SKM-1 treated with dmso at 0.1 percent for 144 hours (cell line): ENCODE data around the gene AGFG2.

Experiments used
- DNase-seq: peaks from one replicate; lab custom pipeline; 2025; ENCODE audit not compliant: unreplicated experiment; lab: John Stamatoyannopoulos, UW

Gene AGFG2

DNA sequence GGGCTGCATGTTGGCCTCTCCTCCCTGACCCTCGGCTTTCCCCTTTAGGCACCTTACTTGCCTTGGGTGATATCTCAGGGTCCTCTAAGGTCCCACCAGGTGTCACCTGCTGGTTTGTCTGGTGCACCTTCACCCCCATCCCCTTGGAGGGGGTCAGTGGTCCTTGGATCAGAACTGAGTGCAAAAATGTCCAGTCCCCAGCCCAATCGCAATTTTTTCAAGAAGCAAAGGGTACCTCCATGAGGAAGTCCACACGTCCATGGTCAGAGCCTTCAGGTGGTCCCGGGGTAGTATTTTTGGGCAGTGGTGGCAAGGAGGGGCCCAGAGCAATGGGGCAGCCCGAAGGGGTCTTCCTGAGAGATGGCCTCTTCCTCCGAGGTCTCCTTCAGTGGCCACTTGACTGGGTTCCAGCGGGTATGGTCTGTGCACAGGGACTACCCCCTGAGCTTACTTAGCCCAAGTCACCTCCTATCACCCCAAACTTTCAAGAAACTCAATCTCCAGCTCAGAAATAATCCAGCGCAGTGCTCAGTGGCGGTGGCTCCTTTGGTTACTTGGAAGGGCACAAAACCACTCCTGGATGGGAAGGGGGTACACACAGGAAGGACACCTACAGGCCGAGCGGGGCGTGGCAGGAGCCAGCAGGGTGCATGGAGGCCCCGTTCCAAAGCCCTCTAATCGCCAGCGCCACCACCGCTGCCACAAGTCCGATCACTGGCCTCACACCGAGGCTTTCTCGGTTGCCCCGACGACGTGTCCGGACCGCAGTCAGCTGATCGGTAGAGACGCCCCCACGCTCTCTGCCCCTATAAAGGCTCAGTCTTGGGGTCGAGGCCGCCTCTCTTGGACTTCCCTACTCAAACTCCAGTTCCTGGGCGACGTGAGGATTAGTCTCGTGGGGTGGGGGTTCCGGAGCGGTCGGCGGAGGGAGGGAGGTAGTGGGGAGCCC is 30.2 kb downstream of the AGFG2 start:
- no peak for DNase-seq

GRCh38 chr7:100570954-100571828 is 32.2 kb downstream of the AGFG2 start:
- DNase-seq: no peak

- no peak for DNase-seq
Observed at GRCh38 chr7:100571829-100572116, 32.8 kb downstream of the AGFG2 start.

- no peak for DNase-seq
Observed at GRCh38 chr7:100572281-100572948, 33.4 kb downstream of the AGFG2 start.

- no peak for DNase-seq
Observed at GRCh38 chr7:100572949-100573675, 34.1 kb downstream of the AGFG2 start.

DNA sequence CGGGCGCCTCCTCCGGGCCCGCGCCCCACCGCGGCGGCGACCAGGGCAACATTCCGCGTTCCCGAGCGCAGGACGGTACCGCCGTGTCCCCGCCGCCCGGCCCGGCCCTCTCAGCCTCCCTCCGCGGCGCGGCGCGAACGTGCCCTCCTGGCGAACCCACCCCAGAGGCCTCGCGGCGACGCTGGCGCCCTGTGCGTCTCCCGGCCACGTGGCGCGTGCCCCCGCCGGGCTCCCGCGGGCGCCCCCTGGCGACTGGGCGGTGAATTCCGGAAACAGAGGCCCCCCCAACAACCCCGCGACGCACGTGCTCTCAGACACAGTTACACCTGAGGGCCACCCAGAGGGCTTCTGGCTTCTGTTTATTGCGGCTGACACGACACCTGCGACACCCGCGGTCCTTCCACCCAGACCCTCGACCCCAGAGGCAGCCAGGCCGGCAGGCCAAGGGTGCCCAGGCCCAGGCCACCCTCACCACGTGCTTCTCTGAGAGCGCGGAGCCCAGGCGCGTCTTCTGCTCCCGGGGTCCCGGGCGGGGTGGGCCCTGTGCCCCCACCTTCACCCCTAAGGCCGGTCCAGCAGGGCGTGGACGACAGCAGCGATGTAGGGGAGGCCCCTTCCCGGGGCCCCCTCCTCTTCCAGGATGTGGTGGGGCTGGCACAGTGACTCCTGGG is 34.8 kb downstream of the AGFG2 start, which contains the start of gene SAP25:
TSS of gene SAP25 (minus strand) at position 210 of the 671 bp plus-strand sequence. CDS start at position 52, 158 bp downstream.
- DNase-seq: no peak

- DNase-seq: no peak
Observed at GRCh38 chr7:100574362-100575205, 35.6 kb downstream of the AGFG2 start.

GRCh38 chr7:100575206-100575631 is 36.2 kb downstream of the AGFG2 start:
- no peak for DNase-seq

- DNase-seq: no peak
Observed at GRCh38 chr7:100575746-100576383, 36.9 kb downstream of the AGFG2 start.

GRCh38 chr7:100576384-100576993 is 37.5 kb downstream of the AGFG2 start:
- no peak for DNase-seq

- DNase-seq: no peak
Observed at GRCh38 chr7:100577103-100577502, 38.1 kb downstream of the AGFG2 start.

GRCh38 chr7:100577507-100577906 is 38.5 kb downstream of the AGFG2 start:
- DNase-seq: no peak

DNA sequence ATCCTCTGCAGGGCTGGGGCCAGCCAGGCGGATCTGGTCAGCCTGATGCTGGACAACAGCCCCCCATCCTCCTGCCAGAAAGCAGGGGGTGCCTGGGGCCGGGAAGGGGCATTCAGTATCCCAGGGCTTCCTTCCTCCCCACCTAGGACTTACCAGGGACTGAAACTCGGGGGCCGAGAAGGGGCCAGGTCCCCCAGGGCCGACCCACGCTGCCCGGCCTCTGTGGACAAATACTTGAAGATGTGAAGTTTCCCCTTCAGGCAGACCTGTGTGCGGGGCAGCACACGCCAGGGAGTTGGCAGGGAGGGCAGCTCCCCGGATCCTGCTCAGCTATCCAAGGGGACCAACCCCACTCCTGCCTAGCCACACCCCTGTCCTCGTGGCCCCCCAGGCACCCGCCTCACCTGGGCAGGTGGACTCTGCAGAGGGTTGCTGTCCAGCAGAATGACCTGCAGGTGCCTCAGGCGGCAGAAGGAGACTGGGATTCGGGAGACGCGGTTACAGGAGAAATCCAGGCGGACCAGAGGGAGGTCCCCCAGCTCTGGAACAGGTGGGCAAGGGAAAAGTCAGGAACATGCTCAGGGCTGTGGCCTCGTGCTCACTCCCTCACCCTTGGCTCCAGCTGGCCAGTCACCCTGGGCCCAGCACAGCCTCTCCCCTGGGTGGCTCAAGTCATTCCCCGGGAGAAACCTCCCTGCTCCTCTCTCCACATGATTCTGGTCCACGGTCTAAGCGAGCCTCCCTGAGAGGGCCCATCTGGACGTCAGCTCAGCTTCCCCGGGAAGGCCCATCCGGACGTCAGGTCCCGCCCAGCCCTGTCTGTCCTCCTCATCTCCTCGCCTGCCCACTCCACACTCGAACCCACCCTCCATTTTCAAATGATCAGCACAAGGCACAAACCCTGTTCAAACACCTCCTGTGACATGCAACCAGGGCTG is 39.5 kb downstream of the AGFG2 start:
- no peak for DNase-seq

DNA sequence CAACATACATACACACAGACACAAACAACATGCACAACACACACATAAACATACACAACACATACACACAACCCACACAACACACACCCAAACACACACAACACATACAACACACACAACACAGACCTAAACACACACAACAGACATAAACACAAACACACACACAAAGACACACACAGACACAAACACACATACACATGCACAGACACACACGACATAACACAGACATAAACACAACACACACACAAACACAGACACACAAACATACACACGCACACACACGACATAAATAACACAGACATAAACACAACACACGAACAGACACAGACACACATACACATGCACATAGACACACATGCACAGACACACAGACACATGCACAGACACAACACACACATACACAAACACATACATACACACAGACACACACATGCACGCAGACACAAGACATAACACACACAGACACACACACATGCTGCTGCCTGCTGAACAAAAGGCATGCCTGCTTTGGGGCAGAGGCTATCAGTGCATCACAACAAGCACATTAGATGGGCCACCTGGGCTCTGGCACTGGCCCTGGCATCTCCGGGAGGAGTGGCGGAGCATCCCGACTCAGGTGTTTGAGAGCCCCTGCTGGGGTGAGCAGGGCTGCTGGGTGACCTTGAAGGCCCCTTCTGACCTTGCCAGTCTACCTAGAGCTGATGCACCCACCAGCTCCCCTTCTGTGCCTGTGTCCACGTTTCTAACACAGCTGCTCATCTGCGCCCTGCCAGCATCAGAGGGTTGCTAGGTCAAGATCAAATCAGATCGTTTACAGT is 41.7 kb downstream of the AGFG2 start:
- DNase-seq: no peak

DNA sequence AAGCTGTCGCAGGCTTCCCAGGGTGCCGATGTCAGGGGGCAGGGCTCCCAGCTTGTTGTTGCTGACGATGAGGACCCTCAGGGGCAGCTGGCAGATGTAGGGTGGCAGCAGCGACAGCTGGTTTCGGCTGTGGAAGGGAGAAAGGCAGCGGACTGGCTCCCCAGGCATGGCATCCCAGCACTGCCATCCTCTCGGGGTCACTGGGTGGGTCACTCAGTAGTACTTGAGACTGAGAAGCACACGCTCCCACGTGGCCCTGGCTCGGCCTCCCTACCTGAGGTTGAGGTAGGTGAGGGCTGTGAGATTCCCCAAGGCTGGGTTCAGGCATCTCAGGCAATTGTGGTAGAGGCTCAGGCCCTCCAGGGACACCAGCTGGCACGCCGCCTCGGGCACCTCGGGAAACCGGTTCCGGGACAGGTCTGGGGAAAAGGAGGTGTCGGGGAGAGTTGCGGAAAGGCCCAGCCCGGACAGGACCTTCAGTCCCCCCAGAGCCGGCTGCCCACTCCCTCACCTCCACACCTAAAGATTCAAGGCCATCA is 43.1 kb downstream of the AGFG2 start:
- DNase-seq: no peak

GRCh38 chr7:100582650-100583049 is 43.6 kb downstream of the AGFG2 start:
- no peak for DNase-seq
